HepG2 (cell line): ENCODE data around the gene CYBC1. TPM values are rescaled to one million over a fixed set of nuclear protein-coding genes. Genes with fewer than 3 reads are reported as not detected.

Source experiments
- ATAC-seq: fragments of 200-7000 bp; cut with Tn5 transposase; 3 replicates; pipeline ENCODE4 v1.9.1; 2020; ENCODE audit warnings: mild to moderate bottlenecking, moderate library complexity
- BruUV-seq: library from RNA; stranded (reverse); fragments of 400-500 nt; replicated peaks from 2 replicates; lab custom pipeline; 2021; lab: Mats Ljungman, UMichigan
- CTCF ChIA-PET: fragments of 300-600 bp; formaldehyde crosslinking; extraction: SDS; loops from one replicate; lab custom pipeline; 2021; ENCODE audit warnings: low total read pairs, inconsistent platforms, low intra/inter-chr PET ratio; lab: Yijun Ruan, JAX
- POLR2A ChIA-PET: fragments of 350-600 bp; sonication (Branson Sonifier 250); formaldehyde crosslinking; loops from one replicate; lab custom pipeline; 2020; ENCODE audit warnings: antibody characterized with exemption, inconsistent platforms; lab: Yijun Ruan, JAX
- DNase-seq: peaks from one replicate; pipeline ENCODE4 v3.0.0-alpha.2; 2015; ENCODE audit warnings: low spot score
- FAIRE-seq: peaks from 3 replicates; lab custom pipeline; 2011; peaks lifted over from hg19 to GRCh38; lab: Jason Lieb, UNC
- H2AFZ ChIP-seq: one replicate; pipeline ENCODE4 v1.6.1; 2011; ENCODE audit warnings: low read length, inconsistent platforms
- H3K27ac ChIP-seq: fragments of 300-600 bp; 3 replicates; pipeline ENCODE4 v1.8.0; 2011; ENCODE audit warnings: mixed run types, mild to moderate bottlenecking, mixed read lengths, low read length, inconsistent platforms; ENCODE audit not compliant: insufficient read depth; ENCODE audit errors: extremely low read length
- H3K27me3 ChIP-seq, 2 experiments: fragments of 200-600 bp in 1 of 2; 2 replicates in 1 of 2; 3 replicates in 1 of 2; pipeline versions ENCODE4 v1.6.0 to v1.8.0; 2011; ENCODE audit warnings: low read length in 2 of 2, mild to moderate bottlenecking in 2 of 2, moderate library complexity in 2 of 2, inconsistent platforms in 1 of 2; ENCODE audit not compliant: insufficient read depth in 2 of 2, control insufficient read depth in 1 of 2
- H3K36me3 ChIP-seq, 2 experiments: fragments of 200-600 bp in 1 of 2; replicated peaks in 1 of 2; 2 replicates in 1 of 2; 3 replicates in 1 of 2; pipeline versions ENCODE4 v1.5.1 to v1.8.0; 2011; ENCODE audit warnings: low read length in 2 of 2, inconsistent platforms in 1 of 2; ENCODE audit not compliant: insufficient read depth in 2 of 2, control insufficient read depth in 1 of 2
- H3K4me1 ChIP-seq: 2 replicates; pipeline ENCODE4 v1.5.1; 2012; ENCODE audit warnings: low read length, inconsistent platforms; ENCODE audit not compliant: insufficient read depth
- H3K4me2 ChIP-seq: 2 replicates; pipeline ENCODE4 v1.6.0; 2011; ENCODE audit warnings: low read depth, low read length, inconsistent platforms
- H3K4me3 ChIP-seq, 3 experiments: fragments of 200-600 bp in 1 of 3; sonication (generic), shearing (Covaris generic) in 1 of 3; replicated peaks in 1 of 3; 2 replicates each; pipeline ENCODE4 v1.5.1; 2011 to 2016; ENCODE audit warnings: low read length in 3 of 3, inconsistent platforms in 2 of 3, low read depth in 2 of 3, mild to moderate bottlenecking in 2 of 3, control low read depth in 1 of 3, mixed read lengths in 1 of 3; ENCODE audit not compliant: insufficient read depth in 1 of 3
- H3K79me2 ChIP-seq: one replicate; pipeline ENCODE4 v1.6.1; 2011; ENCODE audit warnings: low read length, inconsistent platforms; ENCODE audit not compliant: insufficient read depth
- H3K9ac ChIP-seq: 2 replicates; pipeline ENCODE4 v1.6.0; 2011; ENCODE audit warnings: mild to moderate bottlenecking, low read depth, low read length, inconsistent platforms; ENCODE audit not compliant: insufficient read depth
- H3K9me3 ChIP-seq: 2 replicates; pipeline ENCODE4 v1.5.1; 2012; ENCODE audit warnings: mild to moderate bottlenecking, low read length
- H4K20me1 ChIP-seq: 2 replicates; pipeline ENCODE4 v1.6.0; 2011; ENCODE audit warnings: inconsistent platforms, mild to moderate bottlenecking, low read length, moderate library complexity; ENCODE audit not compliant: insufficient read depth
- AGO2 ChIP-seq: fragments of 200-400 bp; formaldehyde crosslinking; optimal IDR thresholded peaks from 2 replicates; pipeline ENCODE3; 2017; ENCODE audit warnings: mild to moderate bottlenecking, low read depth, low read length, moderate library complexity
- BORCS8-MEF2B ChIP-seq: sonication (generic); formaldehyde crosslinking; IDR thresholded peaks from 2 replicates; pipeline ENCODE4 v1.8.0; 2022; ENCODE audit warnings: mild to moderate bottlenecking, missing genetic modification reagents
- GFI1 ChIP-seq: sonication (generic); formaldehyde crosslinking; IDR thresholded peaks from 2 replicates; pipeline ENCODE4 v1.5.0; 2020; ENCODE audit warnings: missing genetic modification reagents, mild to moderate bottlenecking, borderline replicate concordance
- POLR2G ChIP-seq: fragments of 200-400 bp; formaldehyde crosslinking; IDR thresholded peaks from 2 replicates; pipeline ENCODE4 v1.6.1; 2018; ENCODE audit warnings: mild to moderate bottlenecking, low read depth, low read length, moderate library complexity
- RAD21 ChIP-seq: fragments of 450-650 bp; formaldehyde crosslinking; IDR thresholded peaks from 2 replicates; pipeline ENCODE4 v1.5.0; 2020; ENCODE audit warnings: mild to moderate bottlenecking
- SMAD1 ChIP-seq: sonication (generic); formaldehyde crosslinking; IDR thresholded peaks from 2 replicates; pipeline ENCODE4 v1.4.0; 2020; ENCODE audit warnings: missing genetic modification reagents, low read depth, mild to moderate bottlenecking, borderline replicate concordance
- SRSF1 ChIP-seq: fragments of 200-400 bp; formaldehyde crosslinking; optimal IDR thresholded peaks from 2 replicates; pipeline ENCODE3; 2017; ENCODE audit warnings: mild to moderate bottlenecking, low read depth, low read length, moderate library complexity
- SRSF4 ChIP-seq: fragments of 200-400 bp; formaldehyde crosslinking; IDR thresholded peaks from one replicate; pipeline ENCODE4 v1.6.1; 2018; ENCODE audit warnings: mild to moderate bottlenecking, low read depth, low read length, moderate library complexity; ENCODE audit not compliant: poor library complexity, severe bottlenecking
- ZNF225 ChIP-seq: sonication (generic); formaldehyde crosslinking; IDR thresholded peaks from 2 replicates; pipeline ENCODE4 v1.4.0; 2020; ENCODE audit warnings: mild to moderate bottlenecking, missing genetic modification reagents
- ZNF547 ChIP-seq: sonication (generic); formaldehyde crosslinking; IDR thresholded peaks from 2 replicates; pipeline ENCODE4 v1.5.1; 2020; ENCODE audit warnings: mild to moderate bottlenecking, missing genetic modification reagents
- ZNF883 ChIP-seq: sonication (generic); formaldehyde crosslinking; IDR thresholded peaks from 2 replicates; pipeline ENCODE4 v1.5.1; 2020; ENCODE audit warnings: mild to moderate bottlenecking, missing genetic modification reagents; ENCODE audit errors: not compliant biosample characterization
- ZSCAN25 ChIP-seq: sonication (generic); formaldehyde crosslinking; IDR thresholded peaks from 2 replicates; pipeline ENCODE4 v1.8.0; 2022; ENCODE audit warnings: mild to moderate bottlenecking, missing genetic modification reagents
- WGBS: methylation state at CpG from one replicate; pipeline ENCODE4 v1.1.6; 2017; ENCODE audit warnings: low lambda C conversion rate; 5-methylcytosine and 5-hydroxymethylcytosine counted together
- in situ Hi-C: cut with HindIII; loops from 2 replicates; pipeline ENCODE4 v1.10.0; 2017; ENCODE audit warnings: low pct_unique_long_range_greater_than_20kb; ENCODE audit not compliant: extremely low pct_ligation_motif_present
- intact Hi-C: fragments of 100-400 bp; cut with micrococcal nuclease; formaldehyde crosslinking; loops from one replicate; pipeline ENCODE4 v1.10.0; 2022; ENCODE audit not compliant: unreplicated experiment
- polyA plus RNA-seq, 8 experiments: library from polyadenylated mRNA; depleted of rRNA in 3 of 8; stranded (reverse) in 7 of 8; unstranded in 1 of 8; fragments of >200 nt; fragmentation: Illumina TruSeq in 4 of 8; extraction: Trizol in 4 of 8; gene quantifications; 2 replicates each; pipeline versions ENCODE4 v1.2.1 to v1.2.3, GENCODE V29; 2011 to 2016; ENCODE audit warnings: low read depth in 4 of 8, missing spikeins in 1 of 8, mixed read lengths in 1 of 8; ENCODE audit not compliant: insufficient read depth in 1 of 8
- total RNA-seq, 5 experiments: library from RNA; depleted of rRNA; stranded (reverse); fragments of >200 nt; fragmentation: Illumina TruSeq; extraction: Trizol; gene quantifications; 2 replicates each; pipeline ENCODE4 v1.2.3, GENCODE V29; 2016; ENCODE audit warnings: low read depth in 1 of 5
- TF ChIP-seq, protein P1 (sequence below): sonication (generic); formaldehyde crosslinking; IDR thresholded peaks from 2 replicates; pipeline ENCODE4 v1.4.0; 2020; ENCODE audit warnings: missing genetic modification reagents, borderline replicate concordance
- TF ChIP-seq, protein P2 (sequence below): sonication (generic); formaldehyde crosslinking; IDR thresholded peaks from 2 replicates; pipeline ENCODE4 v1.8.0; 2022; ENCODE audit warnings: missing genetic modification reagents, mild to moderate bottlenecking, moderate library complexity, borderline replicate concordance
- TF ChIP-seq, protein P3 (sequence below): sonication (generic); formaldehyde crosslinking; IDR thresholded peaks from 2 replicates; pipeline ENCODE4 v1.5.1; 2020; ENCODE audit warnings: missing genetic modification reagents, mild to moderate bottlenecking, borderline replicate concordance

Gene CYBC1
- total and polyA plus RNA-seq, 2 of the 13 experiments (the other 11 are each of a cell fraction or from before 2014, with no cell fraction given): 43.4 to 44.1 TPM

DNA sequence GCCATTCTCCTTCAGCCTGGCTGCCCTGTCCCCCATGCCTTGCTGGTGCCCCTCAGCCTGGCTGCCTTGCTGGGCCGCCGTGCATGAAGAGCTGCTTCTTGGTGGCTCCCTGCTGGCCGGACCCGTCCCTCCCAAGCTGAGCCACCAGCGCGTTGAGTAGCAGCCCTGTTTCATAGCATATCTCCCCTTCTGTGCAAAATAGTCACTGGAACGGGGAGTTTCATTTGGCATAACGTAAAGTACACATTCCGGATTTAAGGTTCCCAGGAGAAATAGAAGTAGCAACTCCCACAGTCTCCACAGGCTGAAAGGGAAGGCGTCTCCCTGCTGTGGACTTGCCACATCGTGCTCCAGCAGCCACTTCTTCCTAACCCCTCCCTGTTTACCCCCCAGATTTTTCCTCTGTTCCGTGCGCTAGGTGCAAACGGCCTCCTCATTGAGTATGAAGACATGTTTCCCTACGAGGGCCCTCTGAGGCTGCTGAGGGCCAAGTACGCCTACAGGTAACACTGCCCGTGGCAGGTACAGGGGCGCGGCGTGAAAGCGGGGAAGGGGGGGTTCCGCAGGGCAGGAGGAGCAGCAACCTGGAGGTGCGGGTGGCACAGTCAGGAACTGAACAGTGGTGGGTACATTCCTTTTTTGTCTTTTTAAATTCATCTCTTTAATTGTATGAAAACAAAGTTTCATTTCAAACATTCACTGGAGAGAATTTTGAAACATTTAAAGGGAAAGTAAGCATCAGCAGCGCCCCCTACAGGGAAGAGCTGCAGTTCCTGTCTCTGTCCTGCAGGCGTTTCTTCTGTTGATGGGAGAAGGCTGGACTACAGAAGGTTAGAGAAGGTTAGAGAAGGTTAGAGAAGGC, 26.3 kb downstream of the CYBC1 start:
- no TSS peak for BruUV-seq
- in situ Hi-C loops: no loop called here
- Histone ChIP-seq H3K9me3 (peaks cover 9% of the 10 kb centered on the region), H3K79me2 (peaks cover 2% of the 10 kb centered on the region), H3K36me3 (peaks cover 2 to 19% of the 10 kb centered on the region in 2 experiments; a peak in 3 of 5 replicates), H3K27me3 (no peaks in the 10 kb centered on the region), H3K27ac (no peak overlapping the region), H2AFZ (no peak overlapping the region), H3K4me3 (no peak overlapping the region), H3K9ac (no peak overlapping the region), H3K4me2 (no peak overlapping the region), H3K4me1 (peaks cover 11% of the 10 kb centered on the region), H4K20me1 (no peaks in the 10 kb centered on the region; the same call in 1 of the 2 replicates)
- FAIRE-seq (peak; percentile 60), ATAC-seq (peak; percentile 78), DNase-seq (peak; percentile 72)
- WGBS: 86% methylated on average over 25 of the region's 25 CpGs
- ChIA-PET CTCF (interaction anchor here (0.6 to 2.3 kb wide), 2 partner anchors 67 to 72 kb away, joined by 3 to 17 read pairs; no protein-coding TSS in a partner anchor), POLR2A (no interaction called here)
- intact Hi-C loops: loop anchor here (2.0 kb wide), 1 partner anchor 71 kb away; no protein-coding TSS in a partner anchor
- peak; percentile 19; the same call in 1 of the 2 replicates for TF ChIP-seq GFI1 (CRISPR knock-in tag)
- TF ChIP-seq SMAD1 (CRISPR knock-in tag): no peak
- TF ChIP-seq, protein P1, sequence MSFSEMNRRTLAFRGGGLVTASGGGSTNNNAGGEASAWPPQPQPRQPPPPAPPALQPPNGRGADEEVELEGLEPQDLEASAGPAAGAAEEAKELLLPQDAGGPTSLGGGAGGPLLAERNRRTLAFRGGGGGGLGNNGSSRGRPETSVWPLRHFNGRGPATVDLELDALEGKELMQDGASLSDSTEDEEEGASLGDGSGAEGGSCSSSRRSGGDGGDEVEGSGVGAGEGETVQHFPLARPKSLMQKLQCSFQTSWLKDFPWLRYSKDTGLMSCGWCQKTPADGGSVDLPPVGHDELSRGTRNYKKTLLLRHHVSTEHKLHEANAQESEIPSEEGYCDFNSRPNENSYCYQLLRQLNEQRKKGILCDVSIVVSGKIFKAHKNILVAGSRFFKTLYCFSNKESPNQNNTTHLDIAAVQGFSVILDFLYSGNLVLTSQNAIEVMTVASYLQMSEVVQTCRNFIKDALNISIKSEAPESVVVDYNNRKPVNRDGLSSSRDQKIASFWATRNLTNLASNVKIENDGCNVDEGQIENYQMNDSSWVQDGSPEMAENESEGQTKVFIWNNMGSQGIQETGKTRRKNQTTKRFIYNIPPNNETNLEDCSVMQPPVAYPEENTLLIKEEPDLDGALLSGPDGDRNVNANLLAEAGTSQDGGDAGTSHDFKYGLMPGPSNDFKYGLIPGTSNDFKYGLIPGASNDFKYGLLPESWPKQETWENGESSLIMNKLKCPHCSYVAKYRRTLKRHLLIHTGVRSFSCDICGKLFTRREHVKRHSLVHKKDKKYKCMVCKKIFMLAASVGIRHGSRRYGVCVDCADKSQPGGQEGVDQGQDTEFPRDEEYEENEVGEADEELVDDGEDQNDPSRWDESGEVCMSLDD: no peak
- peak; percentile 47 for TF ChIP-seq SRSF1
- TF ChIP-seq POLR2G: peak; percentile 27; the same call in 1 of the 2 replicates
- TF ChIP-seq ZNF883 (CRISPR knock-in tag): peak; percentile 77
- peak; percentile 70 for TF ChIP-seq AGO2
- TF ChIP-seq, protein P2, sequence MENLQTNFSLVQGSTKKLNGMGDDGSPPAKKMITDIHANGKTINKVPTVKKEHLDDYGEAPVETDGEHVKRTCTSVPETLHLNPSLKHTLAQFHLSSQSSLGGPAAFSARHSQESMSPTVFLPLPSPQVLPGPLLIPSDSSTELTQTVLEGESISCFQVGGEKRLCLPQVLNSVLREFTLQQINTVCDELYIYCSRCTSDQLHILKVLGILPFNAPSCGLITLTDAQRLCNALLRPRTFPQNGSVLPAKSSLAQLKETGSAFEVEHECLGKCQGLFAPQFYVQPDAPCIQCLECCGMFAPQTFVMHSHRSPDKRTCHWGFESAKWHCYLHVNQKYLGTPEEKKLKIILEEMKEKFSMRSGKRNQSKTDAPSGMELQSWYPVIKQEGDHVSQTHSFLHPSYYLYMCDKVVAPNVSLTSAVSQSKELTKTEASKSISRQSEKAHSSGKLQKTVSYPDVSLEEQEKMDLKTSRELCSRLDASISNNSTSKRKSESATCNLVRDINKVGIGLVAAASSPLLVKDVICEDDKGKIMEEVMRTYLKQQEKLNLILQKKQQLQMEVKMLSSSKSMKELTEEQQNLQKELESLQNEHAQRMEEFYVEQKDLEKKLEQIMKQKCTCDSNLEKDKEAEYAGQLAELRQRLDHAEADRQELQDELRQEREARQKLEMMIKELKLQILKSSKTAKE (CRISPR knock-in tag): peak; percentile 26; the same call in 1 of the 2 replicates
- TF ChIP-seq BORCS8-MEF2B: peak; percentile 38; the same call in 1 of the 2 replicates
- 0 out of 2 replicates have a peak, but pooled peaks have one; percentile 32 for TF ChIP-seq ZNF225 (CRISPR knock-in tag)
- TF ChIP-seq RAD21 (CRISPR knock-in tag): peak; percentile 52; the same call in 1 of the 2 replicates
- TF ChIP-seq ZNF547 (CRISPR knock-in tag): peak; percentile 38; the same call in 1 of the 2 replicates
- no peak for TF ChIP-seq SRSF4
- TF ChIP-seq, protein P3, sequence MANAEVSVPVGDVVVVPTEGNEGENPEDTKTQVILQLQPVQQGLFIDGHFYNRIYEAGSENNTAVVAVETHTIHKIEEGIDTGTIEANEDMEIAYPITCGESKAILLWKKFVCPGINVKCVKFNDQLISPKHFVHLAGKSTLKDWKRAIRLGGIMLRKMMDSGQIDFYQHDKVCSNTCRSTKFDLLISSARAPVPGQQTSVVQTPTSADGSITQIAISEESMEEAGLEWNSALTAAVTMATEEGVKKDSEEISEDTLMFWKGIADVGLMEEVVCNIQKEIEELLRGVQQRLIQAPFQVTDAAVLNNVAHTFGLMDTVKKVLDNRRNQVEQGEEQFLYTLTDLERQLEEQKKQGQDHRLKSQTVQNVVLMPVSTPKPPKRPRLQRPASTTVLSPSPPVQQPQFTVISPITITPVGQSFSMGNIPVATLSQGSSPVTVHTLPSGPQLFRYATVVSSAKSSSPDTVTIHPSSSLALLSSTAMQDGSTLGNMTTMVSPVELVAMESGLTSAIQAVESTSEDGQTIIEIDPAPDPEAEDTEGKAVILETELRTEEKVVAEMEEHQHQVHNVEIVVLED: 0 out of 2 replicates have a peak, but pooled peaks have one; percentile 12
- peak; percentile 29; the same call in 1 of the 2 replicates for TF ChIP-seq ZSCAN25 (CRISPR knock-in tag)
